Smooth muscle cell (in vitro differentiated cells): ENCODE results near the gene STARD7. TPM values are rescaled to one million over a fixed set of nuclear protein-coding genes. Genes with fewer than 3 reads are reported as not detected.

Source experiments
- DNase-seq: peaks from one replicate; lab custom pipeline; 2025; ENCODE audit not compliant: unreplicated experiment; lab: John Stamatoyannopoulos, UW
- H2AFZ ChIP-seq: fragments of 200-600 bp; sonication (generic); 2 replicates; pipeline ENCODE4 v1.6.0; 2016; ENCODE audit warnings: antibody characterized with exemption, low read depth, mild to moderate bottlenecking
- H3F3A ChIP-seq: fragments of 200-600 bp; sonication (generic); 2 replicates; pipeline ENCODE4 v1.6.0; 2017; ENCODE audit warnings: antibody characterized with exemption, low read depth
- H3K27ac ChIP-seq: fragments of 200-600 bp; sonication (generic); 2 replicates; pipeline ENCODE4 v1.5.1; 2016; ENCODE audit warnings: low read depth, mild to moderate bottlenecking
- H3K27me3 ChIP-seq: fragments of 200-600 bp; sonication (generic); 2 replicates; pipeline ENCODE4 v1.6.1; 2016; ENCODE audit warnings: low read depth, mild to moderate bottlenecking
- H3K36me3 ChIP-seq: fragments of 200-600 bp; sonication (generic); 2 replicates; pipeline ENCODE4 v1.5.1; 2016; ENCODE audit warnings: low read depth
- H3K4me1 ChIP-seq: fragments of 200-600 bp; sonication (generic); 2 replicates; pipeline ENCODE4 v1.5.1; 2016; ENCODE audit warnings: low read depth
- H3K4me2 ChIP-seq: fragments of 200-600 bp; sonication (generic); 2 replicates; pipeline ENCODE4 v1.6.0; 2016; ENCODE audit warnings: mild to moderate bottlenecking
- H3K4me3 ChIP-seq: fragments of 200-600 bp; sonication (generic); 2 replicates; pipeline ENCODE4 v1.5.1; 2016; ENCODE audit warnings: mild to moderate bottlenecking
- H3K79me2 ChIP-seq: fragments of 200-600 bp; sonication (generic); 2 replicates; pipeline ENCODE4 v1.6.0; 2016; ENCODE audit warnings: low read depth, mild to moderate bottlenecking
- H3K9ac ChIP-seq: fragments of 200-600 bp; sonication (generic); 2 replicates; pipeline ENCODE4 v1.6.0; 2016; ENCODE audit warnings: low read depth
- H3K9me3 ChIP-seq: fragments of 200-600 bp; sonication (generic); replicated peaks from 2 replicates; pipeline ENCODE4 v1.5.1; 2016; ENCODE audit warnings: low read depth
- H4K20me1 ChIP-seq: fragments of 200-600 bp; sonication (generic); 2 replicates; pipeline ENCODE4 v1.6.0; 2016; ENCODE audit warnings: low read depth
- WGBS: methylation state at CpG from one replicate; pipeline ENCODE4 v1.1.7; 2016; ENCODE audit warnings: low lambda C conversion rate; 5-methylcytosine and 5-hydroxymethylcytosine counted together
- polyA plus RNA-seq: library from polyadenylated mRNA; unstranded; fragments of >200 nt; fragmentation: Nextera tagmentation; extraction: Ambion mirVana; gene quantifications from 2 replicates; pipeline ENCODE4 v1.2.1, GENCODE V29; 2016
- total RNA-seq: library from RNA; depleted of rRNA; stranded (reverse); fragments of >200 nt; gene quantifications from 2 replicates; pipeline ENCODE4 v1.2.3, GENCODE V29; 2014
- TF ChIP-seq, protein P1 (sequence below): fragments of 200-600 bp; sonication (generic); IDR thresholded peaks from 2 replicates; pipeline ENCODE4 v1.5.1; 2017; ENCODE audit warnings: borderline replicate concordance, mild to moderate bottlenecking, antibody characterized with exemption; ENCODE audit not compliant: insufficient read depth, poor library complexity, severe bottlenecking

The STARD7 gene
- total and polyA plus RNA-seq, 2 experiments from 2014 or later = 62.3 to 64.4 TPM

- WGBS = 86% methylated on average over 17 of the region's 17 CpGs
- H3F3A ChIP-seq = no peaks in the 10 kb centered on the region
Observed at GRCh38 chr2:96159084-96159830, 49.4 kb downstream of the STARD7 start.

GRCh38 chr2:96158554-96158940 is 50.1 kb downstream of the STARD7 start:
- TF ChIP-seq, protein P1, sequence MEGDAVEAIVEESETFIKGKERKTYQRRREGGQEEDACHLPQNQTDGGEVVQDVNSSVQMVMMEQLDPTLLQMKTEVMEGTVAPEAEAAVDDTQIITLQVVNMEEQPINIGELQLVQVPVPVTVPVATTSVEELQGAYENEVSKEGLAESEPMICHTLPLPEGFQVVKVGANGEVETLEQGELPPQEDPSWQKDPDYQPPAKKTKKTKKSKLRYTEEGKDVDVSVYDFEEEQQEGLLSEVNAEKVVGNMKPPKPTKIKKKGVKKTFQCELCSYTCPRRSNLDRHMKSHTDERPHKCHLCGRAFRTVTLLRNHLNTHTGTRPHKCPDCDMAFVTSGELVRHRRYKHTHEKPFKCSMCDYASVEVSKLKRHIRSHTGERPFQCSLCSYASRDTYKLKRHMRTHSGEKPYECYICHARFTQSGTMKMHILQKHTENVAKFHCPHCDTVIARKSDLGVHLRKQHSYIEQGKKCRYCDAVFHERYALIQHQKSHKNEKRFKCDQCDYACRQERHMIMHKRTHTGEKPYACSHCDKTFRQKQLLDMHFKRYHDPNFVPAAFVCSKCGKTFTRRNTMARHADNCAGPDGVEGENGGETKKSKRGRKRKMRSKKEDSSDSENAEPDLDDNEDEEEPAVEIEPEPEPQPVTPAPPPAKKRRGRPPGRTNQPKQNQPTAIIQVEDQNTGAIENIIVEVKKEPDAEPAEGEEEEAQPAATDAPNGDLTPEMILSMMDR = no peak
- WGBS = 90% methylated on average over 14 of the region's 14 CpGs
- Histone ChIP-seq H2AFZ (no peak overlapping the region), H3K27me3 (no peaks in the 10 kb centered on the region), H3K36me3 (no peaks in the 10 kb centered on the region), H3K4me3 (no peak overlapping the region), H3K4me2 (no peak overlapping the region), H3K9me3 (no peaks in the 10 kb centered on the region), H3K79me2 (no peaks in the 10 kb centered on the region), H4K20me1 (no peaks in the 10 kb centered on the region), H3K4me1 (no peaks in the 10 kb centered on the region), H3K9ac (no peak overlapping the region), H3K27ac (no peak overlapping the region), H3F3A (no peaks in the 10 kb centered on the region)
- DNase-seq = no peak

More at GRCh38 chr2:96159084-96159830, 49.4 kb downstream of the STARD7 start:
- no peaks in the 10 kb centered on the region for H4K20me1 ChIP-seq
- H3K27ac ChIP-seq = no peak overlapping the region
- H3K27me3 ChIP-seq = no peaks in the 10 kb centered on the region
- H2AFZ ChIP-seq = no peak overlapping the region
- H3K4me3 ChIP-seq = no peak overlapping the region
- H3K4me1 ChIP-seq = no peaks in the 10 kb centered on the region
- DNase-seq = no peak
- TF ChIP-seq, protein P1 = no peak
- H3K36me3 ChIP-seq = no peaks in the 10 kb centered on the region
- H3K4me2 ChIP-seq = no peak overlapping the region
- H3K79me2 ChIP-seq = no peaks in the 10 kb centered on the region
- H3K9ac ChIP-seq = no peak overlapping the region
- H3K9me3 ChIP-seq = no peaks in the 10 kb centered on the region

DNA sequence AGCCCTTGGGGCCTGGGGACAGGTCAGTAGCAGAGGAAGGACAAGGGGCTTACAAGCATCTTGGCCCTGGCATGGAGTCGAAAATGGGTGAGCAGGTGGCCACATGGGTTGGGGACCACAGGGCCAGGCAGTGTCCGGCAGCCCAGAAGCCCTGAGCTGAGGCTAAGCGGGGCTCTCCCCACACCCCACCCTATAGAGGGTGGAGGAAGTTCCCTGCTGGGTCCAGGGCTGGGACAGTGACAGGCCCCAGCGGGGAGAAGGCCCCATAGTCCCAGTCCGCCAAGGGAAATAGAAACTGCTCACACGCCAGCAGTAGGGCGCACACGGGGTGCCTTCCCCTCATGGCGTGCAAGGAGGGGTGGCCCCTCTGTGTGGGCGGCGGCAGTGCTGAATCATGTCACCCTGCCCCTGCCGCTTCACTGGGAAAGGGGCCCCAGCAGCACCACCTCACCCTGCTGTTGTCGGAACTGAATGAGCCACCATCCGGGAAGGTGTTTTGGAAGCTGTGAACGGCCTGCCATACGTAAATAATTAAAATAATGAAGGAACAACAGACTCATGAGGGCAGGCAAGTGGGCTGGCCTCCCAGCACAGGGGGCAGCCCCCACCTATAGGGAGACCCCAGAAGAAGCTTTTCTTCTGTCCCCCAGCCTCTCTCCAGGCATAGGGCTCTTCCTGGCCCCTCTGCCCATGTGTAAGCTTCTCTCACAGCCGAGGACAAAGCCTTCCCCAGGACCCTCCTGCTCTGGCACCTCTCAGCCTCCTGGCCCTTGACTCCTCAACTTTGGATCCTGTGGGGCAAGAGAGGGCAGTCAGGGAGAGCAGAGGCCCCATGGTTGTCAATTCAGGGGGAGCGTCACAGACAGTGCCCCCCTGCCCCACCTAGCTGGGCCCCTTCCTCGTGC is 50.7 kb downstream of the STARD7 start:
- Histone ChIP-seq H3K27me3 (no peaks in the 10 kb centered on the region), H4K20me1 (no peaks in the 10 kb centered on the region), H3K4me3 (no peak overlapping the region), H3K9ac (no peak overlapping the region), H3F3A (no peaks in the 10 kb centered on the region), H3K4me1 (no peaks in the 10 kb centered on the region), H3K4me2 (no peak overlapping the region), H3K9me3 (no peaks in the 10 kb centered on the region), H3K36me3 (no peaks in the 10 kb centered on the region), H3K27ac (no peak overlapping the region), H3K79me2 (no peaks in the 10 kb centered on the region), H2AFZ (no peak overlapping the region)
- no peak for DNase-seq
- 76% methylated on average over 18 of the region's 19 CpGs for WGBS
- TF ChIP-seq, protein P1 = no peak
